Activated T-cell treated with anti-CD3 and anti-CD28 coated beads for 4 hours (primary cell): ENCODE data around the gene SCAMP5.
A peak's percentile ranks its signal among the peaks of the same experiment; 100 is the strongest.

Experiments
- DNase-seq: peaks from one replicate; pipeline ENCODE4 v3.0.0-alpha.2; 2020

The SCAMP5 gene

GRCh38 chr15:74977599-74977998, 17.8 kb upstream of the SCAMP5 start:
- DNase-seq: no peak

GRCh38 chr15:74978077-74978476, 17.3 kb upstream of the SCAMP5 start:
- no peak for DNase-seq

- DNase-seq: peak; percentile 25
Observed at GRCh38 chr15:74978503-74978902, 16.9 kb upstream of the SCAMP5 start.

GRCh38 chr15:74982183-74982582, 13.2 kb upstream of the SCAMP5 start:
- DNase-seq: no peak

- DNase-seq: no peak
Observed at GRCh38 chr15:74983725-74984231, 11.6 kb upstream of the SCAMP5 start.

- no peak for DNase-seq
Observed at GRCh38 chr15:74988007-74988800, 7.2 kb upstream of the SCAMP5 start.

GRCh38 chr15:74989527-74989926, 5.8 kb upstream of the SCAMP5 start:
- no peak for DNase-seq

DNA sequence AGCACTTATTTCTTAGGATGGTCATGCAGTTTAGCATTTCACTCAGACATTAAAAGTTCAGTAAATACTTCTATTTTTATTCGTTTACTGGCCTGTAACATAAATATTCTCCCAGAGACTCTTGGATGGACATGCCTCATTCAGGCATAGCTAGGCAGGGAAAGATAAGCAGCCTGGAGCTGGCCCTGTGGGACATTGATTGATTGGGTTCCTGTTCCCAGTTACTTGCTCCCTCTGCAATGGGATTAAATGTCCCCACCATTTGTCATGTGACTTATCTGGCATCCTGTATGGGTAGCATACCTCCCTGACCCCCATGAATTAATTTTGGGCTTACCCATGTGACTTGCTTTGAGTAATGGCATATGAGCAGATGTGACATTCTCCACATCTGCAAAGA, 2.7 kb upstream of the SCAMP5 start:
- no peak for DNase-seq

DNA sequence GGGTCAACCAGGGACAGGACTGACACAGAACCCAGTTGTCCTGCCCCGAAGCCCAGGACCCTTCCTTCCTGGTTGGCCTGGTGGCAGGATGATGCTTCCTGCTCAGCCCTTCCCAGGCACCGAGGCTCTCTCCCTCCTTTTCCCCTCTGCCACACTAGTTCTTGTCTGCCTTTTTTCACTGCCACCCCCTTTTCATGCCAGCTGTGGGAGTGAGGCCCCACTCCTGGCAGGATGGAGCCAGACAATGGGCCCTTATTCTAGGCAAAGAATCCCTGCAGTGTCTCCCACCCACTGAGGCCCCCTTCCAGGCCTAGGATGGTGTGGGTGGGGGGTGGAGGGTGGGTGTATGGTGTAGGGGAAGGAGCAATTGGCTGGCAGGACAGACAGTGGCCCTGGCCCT, 1.1 kb upstream of the SCAMP5 start:
- no peak for DNase-seq

GRCh38 chr15:74994685-74995084, 678 bp upstream of the SCAMP5 start:
- DNase-seq: no peak

DNA sequence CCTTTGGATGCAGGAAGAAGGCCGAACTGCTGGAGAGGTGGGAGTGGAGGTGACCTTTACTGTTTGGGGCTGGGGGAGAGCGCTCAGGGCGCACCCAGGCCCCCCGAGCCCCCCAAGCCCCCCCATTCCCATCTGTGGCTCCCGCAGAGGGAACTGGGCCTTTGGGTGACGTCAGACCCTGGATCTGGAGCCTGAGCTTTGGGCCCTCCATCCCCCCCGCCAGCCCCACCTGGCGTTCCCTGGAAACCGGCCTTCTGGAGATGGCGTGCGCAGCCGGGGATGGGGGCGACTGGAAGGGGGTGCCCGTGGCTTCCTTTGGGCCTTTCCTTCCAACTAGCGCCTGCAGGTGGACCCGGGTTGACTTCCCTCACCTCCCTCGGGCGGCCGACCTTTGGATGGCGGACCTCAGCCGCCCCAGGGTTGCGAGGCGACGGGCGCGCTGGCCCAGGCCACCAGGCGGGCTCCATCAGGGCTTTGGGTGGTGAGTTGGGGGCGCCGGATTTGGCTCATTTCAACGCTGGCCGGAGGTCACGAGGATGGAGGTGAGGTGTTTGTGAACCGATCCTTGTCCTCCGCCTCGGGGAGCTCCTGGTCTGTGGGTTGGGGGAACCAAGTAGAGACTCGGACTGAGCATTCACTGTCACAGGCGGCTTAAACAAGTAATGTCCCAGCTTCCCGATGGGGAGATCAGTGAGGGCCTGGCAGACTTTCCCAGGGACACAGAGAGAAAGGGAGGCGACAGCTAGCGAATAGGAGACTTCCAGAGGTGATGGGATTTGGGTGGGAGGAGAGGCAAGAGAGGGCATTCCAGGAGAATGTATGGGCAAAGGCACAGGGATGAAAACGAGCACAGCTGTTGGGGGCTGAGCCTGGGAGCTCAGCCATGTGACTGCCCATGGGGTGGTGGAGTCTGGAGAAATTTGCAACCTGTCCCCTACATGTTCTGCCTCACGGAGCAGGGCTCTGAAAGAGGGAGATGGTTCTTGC, 709 bp downstream of the SCAMP5 start:
- no peak for DNase-seq

- DNase-seq: no peak
Observed at GRCh38 chr15:74997141-74997540, 1.8 kb downstream of the SCAMP5 start.

DNA sequence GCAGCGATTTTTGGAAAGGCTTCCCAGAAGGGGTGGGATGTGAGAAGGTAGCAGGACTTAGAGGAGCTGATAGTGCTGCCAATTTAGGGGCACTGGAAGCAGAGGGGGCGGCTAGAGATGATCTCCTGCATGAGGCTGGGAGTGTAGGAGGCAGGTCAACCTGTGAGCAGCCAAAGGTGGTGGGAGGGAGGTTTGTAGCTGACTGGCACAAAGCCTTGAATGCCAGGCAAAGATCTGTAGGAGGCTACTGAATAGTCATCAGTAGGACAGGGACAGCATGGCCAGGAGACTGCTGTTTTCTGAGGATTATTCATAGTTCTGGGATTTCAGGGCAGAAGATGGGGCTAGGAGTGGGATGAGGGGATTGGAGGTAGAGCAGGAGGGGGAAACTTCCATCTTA, 2.2 kb downstream of the SCAMP5 start:
- no peak for DNase-seq

DNA sequence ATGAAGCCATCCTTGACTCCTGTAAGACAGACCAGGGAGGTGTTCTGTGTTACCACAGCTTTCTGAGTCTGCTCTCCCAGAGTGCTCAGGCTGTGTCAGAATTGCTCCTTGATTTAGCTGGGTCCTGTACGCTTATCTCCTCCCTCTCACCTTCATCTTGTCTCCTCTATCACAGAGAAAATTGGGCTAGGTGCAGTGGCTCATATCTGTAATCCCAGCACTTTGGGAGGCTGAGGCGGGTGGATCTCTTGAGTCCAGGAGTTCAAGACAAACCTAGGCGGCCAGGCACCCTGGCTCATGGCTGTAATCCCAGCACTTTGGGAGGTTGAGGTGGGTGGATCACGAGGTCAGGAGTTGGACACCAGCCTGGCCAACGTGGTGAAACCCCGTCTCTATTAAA, 5.9 kb downstream of the SCAMP5 start:
- DNase-seq: no peak

GRCh38 chr15:75002398-75002797, 7.0 kb downstream of the SCAMP5 start:
- DNase-seq: no peak

GRCh38 chr15:75007216-75007615, 11.9 kb downstream of the SCAMP5 start:
- no peak for DNase-seq

GRCh38 chr15:75008221-75008625, 12.9 kb downstream of the SCAMP5 start:
- DNase-seq: no peak

- no peak for DNase-seq
Observed at GRCh38 chr15:75008629-75009326, 13.4 kb downstream of the SCAMP5 start.

GRCh38 chr15:75016431-75016830, 21.1 kb downstream of the SCAMP5 start:
- DNase-seq: no peak

DNA sequence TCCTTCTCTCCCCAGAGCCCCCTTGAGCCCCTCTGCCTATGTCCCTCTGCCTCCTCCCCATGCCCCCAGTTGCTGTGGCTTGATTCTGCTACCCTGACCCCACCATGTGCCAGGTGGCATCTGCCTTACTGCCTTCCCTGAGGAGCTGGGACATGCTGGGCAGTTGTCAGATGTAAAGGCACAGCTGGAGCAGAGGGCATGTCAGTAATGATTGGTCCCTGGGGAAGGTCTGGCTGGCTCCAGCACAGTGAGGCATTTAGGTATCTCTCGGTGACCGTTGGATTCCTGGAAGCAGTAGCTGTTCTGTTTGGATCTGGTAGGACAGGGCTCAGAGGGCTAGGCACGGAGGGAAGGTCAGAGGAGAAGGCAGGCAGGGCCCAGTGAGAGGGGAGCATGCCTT, 24.6 kb downstream of the SCAMP5 start:
- DNase-seq: no peak

- DNase-seq: no peak
Observed at GRCh38 chr15:75021341-75021740, 26.0 kb downstream of the SCAMP5 start.

DNA sequence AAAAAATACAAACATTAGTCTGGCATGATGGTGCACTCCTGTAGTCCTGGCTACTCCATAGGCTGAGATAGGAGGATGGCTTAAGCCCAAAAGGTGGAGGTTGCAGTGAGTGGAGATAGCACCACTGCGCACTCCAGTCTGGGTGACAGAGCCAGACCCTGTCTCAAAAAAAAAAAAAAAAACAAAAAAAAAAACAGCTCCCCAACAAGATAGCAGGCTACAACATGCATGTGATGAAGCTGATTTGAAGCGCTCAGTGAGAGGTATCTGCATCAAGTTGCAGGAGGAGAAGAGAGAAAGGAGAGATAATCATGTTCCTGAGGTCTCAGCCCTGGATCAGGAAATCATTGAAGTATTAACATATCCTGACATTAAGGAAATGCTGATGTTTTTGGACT, 27.4 kb downstream of the SCAMP5 start:
- DNase-seq: no peak
